GM18511 (cell line): Measurements from ENCODE around the gene PPFIBP1.
A peak's percentile ranks its signal among the peaks of the same experiment; 100 is the strongest.
"Not testable (repeated sequence)": the region's sequence is repeated elsewhere in the genome, so short reads cannot be mapped to it uniquely, and the experiment has no call there.

ENCODE experiments used
- ATAC-seq: cut with Tn5 transposase; IDR thresholded peaks from one replicate; pipeline ENCODE4 v1.9.1; 2021; ENCODE audit warnings: mild to moderate bottlenecking, moderate library complexity; ENCODE audit not compliant: unreplicated experiment

Gene PPFIBP1

DNA sequence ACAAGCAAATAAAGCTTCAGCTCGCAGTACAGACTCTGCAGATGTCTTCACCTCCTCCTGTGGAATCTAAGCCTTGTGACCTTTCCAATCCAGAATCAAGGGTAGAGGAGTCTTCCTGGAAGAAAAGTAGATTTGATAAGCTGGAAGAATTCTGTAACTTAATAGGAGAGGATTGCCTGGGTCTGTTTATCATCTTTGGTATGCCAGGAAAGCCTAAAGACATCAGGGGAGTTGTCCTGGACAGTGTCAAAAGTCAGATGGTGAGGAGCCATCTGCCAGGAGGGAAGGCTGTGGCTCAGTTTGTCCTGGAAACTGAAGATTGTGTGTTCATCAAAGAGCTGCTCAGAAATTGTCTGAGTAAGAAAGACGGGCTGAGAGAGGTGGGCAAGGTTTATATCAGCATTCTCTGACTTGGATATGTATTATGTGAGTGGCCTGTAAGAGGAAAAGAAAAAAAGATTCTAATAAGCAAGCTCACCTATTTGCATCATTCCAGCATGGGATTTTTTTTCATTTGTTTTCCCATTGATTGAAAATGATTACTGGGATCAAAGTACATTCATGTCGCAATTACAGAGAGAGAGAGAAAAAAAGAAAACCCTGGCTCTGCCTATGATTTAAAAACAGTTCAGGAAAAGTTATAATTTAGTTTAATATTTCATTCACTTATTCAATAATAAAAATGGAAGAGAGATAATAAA lies 173.0 kb downstream of the PPFIBP1 start:
- ATAC-seq = no peak

DNA sequence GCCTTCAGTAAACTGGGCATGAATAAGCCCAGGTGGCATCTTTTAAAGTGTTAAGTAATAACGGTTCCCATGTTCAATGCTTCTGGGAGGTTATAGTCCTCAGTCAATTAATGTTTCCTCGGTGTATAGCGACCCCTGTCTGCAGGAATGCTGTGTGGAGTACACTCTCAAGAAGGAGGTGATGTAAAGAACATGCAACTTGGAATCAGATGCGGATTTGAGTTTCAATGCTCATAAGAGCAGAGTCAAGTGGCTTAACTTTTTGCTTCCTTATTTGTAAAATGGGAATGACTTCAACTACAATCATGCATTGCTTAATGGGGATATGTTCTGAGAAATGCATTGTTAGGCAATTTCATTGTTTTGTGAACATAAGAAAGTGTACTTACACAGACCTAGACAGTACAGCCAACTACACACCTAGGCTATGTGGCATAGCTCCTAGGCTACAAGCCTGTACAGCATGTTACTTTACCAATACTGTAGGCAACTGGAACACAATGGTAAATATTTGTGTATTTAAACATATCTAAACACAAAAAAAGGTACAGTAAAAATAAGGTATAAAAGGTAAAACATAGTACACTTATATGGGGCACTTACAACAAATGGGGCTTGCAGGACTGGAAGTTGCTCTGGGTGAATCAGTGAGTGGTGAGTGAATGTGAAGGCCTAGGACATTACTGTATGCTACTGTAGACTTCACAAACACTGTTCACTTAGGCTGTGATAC lies 179.9 kb downstream of the PPFIBP1 start:
- ATAC-seq = peak; percentile 97

DNA sequence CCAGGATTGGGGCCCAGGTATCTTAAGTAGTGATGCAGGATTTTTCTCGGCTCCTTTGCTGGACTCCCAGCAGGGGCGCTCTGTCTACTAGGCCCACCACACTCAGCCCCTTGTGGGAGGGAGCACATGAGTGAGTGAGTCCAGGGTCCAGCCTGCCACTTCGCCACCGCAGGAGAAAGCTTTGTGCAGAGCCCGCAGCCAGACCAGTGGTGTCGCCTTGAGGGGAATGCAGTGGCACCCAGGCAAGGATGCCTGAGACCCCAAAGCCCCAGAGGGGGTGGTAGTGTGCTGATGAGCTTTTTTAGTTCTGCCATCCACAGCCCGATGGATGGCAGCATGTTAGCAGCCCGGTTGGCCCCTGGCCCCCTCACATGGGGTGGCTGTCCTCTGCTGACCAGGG lies 181.3 kb downstream of the PPFIBP1 start:
- no peak for ATAC-seq

DNA sequence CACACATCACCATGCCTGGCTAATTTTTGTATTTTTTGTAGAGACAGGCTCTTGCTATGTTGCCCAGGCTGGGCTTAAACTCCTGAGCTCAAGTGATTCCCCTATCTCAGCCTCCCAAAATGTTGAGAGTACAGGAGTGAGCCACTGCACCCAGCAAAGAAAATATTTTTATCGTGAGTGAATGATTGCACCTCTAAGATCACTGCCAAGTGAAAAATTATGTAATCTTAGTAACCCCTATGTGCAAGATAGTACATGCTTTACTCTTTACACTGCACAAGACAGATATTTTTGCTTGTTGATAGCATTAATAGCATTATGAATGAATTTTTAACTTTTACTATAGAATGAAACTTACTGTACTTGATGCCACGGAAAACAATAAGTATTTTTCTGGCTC lies 183.2 kb downstream of the PPFIBP1 start:
- no peak for ATAC-seq

DNA sequence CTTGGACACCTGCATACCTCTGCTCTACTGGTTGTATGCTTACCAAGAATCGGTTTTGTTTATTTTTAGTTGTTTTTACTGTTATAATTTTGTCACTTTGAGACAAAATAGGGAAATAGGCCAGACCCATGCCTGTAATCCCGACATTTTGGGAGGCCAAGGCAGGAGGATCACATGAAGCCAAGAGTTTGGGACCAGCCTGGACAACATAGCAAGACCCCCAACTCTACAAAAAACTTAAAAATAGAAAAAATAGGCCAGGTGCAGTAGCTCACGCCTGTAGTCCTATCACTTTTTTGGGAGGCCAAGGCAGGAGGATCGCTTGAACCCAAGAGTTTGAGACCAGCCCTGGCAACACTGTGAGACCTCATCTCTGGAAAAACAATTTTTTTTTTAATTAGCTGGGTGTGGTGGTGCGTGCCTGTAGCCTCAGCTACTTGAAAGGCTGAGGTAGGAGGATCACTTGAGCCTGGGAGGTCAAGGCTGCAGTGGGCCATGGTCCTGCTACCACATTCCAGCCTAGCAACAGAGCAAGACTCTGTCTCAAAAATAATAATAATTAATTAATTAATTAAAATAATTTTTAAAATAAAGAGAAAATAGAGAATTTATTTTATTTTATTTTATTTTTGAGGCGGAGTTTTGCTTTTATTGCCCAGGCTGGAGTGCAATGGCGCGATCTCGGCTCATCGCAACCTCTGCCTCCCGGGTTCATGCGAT lies 185.4 kb downstream of the PPFIBP1 start:
- no peak for ATAC-seq

DNA sequence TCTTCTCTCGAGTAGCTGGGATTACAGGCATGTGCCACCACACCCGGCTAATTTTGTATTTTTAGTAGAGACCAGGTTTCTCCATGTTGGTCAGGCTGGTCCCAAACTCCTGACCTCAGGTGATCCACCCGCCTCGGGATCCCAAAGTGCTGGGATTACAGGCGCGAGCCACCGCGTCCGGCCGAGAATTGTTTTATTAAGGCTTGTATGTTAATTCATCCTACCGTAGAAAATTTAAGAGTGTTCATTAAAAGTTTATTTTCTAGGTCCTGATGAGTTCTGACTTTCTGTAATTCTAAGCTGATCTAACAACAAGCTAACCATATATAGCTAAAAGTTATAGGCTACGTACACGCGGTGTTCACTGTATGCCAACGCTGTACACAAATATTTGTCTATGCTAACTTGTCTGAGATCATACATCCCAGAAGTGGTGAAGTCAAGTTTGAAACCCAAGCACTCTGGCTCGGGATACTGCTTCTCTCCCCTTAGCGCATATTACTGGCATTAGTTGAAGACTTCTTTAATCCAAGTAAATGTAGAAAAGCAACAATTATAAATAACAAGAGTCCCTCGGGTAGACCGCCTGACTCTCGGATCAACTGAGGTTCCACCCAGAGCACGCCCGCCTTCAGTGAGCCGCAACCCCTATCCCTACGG lies 186.1 kb downstream of the PPFIBP1 start:
- ATAC-seq = peak; percentile 51

DNA sequence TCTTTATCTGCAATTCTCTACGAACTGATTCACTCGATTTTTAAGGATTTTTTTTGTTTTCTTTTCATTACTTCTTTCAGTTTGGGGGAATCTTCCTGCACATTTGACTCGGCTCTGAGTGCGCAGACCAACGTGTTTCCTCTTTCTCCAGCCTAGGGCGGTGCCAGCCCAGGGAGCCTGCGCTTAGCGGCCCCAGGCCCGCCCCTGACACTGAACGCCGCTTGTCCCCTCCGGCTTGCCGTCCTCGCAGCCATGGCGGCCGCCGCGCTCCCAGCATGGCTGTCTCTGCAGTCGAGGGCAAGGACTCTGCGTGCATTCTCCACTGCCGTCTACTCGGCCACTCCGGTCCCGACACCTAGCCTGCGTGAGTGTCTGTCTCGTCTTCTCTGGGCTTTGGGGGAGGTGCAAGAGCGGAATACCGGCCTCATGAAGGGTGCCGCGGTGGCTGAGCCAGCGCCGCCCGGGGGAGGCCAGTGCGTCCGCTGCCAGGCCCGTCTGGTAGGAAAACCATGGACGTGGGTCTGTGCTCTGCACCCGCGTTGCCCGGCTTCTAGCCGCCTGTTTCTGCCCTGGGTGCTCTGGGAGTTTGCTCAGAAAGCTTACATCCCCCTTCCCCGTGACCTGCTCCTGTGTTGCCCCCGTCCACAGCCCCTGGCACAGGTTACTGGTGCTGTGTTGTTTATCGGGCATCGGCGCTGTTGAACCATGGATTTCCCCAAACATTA lies 186.7 kb downstream of the PPFIBP1 start, which contains the start of gene MRPS35:
TSS of gene MRPS35 (plus strand) at position 241 of the 725 bp plus-strand sequence. CDS start at position 253, 12 bp downstream.
- ATAC-seq = peak; percentile 97

DNA sequence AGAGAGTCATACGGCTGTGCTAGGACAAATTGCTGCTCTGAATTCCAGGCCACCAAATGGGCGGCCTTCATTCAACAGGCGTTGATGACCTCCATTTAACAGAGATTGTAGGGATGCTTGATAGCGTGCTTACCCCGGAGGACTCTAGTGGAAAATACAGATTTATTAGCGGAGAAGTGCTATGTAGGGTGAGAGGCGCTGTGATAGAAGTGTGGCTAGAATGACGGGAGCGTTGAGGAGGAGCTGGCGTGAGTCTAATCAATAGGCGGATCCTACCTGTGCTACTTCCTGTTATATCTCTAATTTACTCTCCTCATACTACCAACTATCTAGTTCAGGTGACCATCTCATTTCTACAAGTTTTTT lies 187.3 kb downstream of the PPFIBP1 start:
- peak; percentile 18 for ATAC-seq

DNA sequence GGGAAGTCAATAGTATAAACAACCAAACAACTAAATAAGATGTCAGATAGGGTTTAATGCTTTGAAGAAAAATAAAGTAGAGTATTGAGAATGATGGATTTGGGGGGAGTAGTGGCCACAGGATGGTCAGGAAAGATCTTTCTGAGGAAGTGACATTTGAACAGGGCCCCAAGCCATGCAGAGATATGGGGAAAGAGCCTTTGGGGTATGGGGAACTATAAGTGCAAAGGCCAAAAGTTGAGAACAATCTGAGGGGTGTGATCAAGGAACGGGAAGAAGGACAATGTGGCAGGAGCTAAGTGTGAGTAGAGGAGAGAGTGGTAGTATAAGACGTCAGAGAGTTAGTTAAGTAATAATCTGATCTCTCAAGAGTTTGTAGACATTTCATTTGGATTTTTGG lies 188.0 kb downstream of the PPFIBP1 start:
- ATAC-seq = no peak

DNA sequence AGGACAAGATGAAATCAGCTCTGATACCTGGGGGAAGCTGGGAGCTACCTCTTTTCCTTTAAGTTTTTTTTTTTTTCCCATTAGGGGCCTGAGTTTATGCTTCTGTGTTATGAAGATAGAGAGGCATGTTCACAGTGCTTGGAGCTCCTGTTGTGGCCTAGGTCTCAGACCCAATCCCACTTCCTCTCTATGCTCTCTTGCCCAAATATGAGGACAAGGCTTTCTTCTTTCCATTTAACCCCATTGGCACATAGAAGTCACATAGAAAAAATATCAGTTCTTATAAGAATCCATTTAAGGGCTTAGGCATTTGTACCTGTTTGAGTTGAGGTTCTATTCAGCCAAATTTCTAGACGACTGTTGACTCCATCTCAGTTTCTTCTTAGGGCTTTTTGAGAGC lies 199.2 kb downstream of the PPFIBP1 start:
- no peak for ATAC-seq

DNA sequence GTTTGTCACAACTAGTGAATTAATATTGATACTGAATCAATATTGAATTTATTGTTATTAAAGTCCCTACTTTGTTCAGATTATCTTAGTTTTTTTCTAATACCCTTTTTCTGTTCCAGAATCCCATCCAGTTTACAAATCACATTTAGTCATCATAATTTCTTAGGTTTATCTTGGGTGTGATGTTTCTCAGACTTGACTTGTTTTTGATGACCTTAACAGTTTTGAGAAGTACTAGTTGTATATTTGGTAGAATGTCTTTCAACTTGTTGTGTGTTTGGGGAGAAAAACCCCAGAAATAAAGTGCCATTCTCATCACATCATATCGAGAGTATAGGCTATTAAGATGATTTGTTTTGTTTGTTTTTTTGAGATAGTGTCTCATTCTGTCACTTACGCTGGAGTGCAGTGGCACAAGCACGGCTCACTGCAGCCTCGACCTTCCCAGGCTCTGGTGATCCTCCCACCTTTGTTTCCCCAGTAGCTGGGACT lies 206.1 kb downstream of the PPFIBP1 start:
- ATAC-seq = no peak

DNA sequence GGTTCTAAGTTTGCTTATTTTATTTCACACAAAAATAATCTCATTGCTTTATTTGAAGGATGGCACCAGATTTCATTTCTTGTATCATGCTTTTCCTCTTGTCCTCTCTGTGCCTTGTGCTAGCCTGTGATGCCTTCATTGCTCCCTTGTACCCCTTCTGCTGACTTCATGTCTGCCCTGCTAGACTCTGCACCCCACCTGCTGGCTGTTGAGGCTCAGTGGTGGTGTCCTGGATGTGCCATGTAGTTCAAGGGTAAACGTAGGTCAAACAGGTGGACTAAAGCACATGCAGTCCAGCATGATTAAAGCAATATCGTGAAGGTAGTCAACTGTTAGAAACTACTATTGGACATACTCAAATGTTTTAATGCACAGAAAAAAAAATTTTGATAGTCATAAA lies 208.3 kb downstream of the PPFIBP1 start:
- ATAC-seq = no peak

DNA sequence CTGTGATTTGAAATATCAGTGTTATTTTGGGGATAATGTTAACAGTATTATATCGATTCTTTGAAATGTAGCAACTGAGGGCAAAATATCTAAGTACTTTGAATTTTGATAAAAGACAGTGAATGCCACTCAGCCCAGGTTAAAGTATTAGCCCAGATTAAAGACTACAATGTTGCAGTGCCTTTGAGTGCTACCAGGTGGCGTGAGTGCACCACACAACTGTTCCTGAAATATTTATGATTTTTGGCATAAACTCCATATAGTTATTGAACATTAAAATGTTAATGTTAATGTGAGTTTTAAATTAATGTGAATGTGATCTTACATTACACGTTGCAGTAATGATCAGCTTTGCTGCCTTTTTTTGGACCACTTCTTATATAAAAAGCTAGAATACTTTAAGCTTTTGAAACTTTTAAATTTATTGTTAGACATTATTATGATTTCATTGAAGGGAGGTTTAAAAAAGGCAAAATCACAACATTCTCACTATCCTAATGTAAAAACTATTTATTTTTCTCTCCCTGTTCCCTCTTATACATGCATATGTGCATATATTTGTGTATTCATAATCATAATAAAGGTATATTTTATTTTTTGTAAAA lies 209.1 kb downstream of the PPFIBP1 start:
- no peak for ATAC-seq

DNA sequence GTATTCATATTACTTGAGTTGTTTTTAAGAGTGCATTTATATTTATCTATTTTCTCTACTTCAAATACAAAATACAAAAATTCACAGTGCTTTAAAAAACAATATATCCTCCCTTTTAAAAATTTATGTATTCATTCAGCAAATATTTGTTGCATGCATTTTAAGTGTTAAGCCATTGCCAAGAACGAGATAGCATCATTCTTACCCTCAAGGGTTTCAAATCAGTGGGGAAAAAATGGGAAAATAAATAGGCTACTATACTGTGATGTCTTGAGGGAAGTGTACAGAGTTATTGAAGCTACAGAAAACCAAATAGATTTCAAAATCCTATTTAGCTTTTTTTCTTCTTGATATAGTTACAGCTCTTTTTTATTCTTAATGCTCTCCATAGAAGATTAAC lies 209.8 kb downstream of the PPFIBP1 start:
- no peak for ATAC-seq

DNA sequence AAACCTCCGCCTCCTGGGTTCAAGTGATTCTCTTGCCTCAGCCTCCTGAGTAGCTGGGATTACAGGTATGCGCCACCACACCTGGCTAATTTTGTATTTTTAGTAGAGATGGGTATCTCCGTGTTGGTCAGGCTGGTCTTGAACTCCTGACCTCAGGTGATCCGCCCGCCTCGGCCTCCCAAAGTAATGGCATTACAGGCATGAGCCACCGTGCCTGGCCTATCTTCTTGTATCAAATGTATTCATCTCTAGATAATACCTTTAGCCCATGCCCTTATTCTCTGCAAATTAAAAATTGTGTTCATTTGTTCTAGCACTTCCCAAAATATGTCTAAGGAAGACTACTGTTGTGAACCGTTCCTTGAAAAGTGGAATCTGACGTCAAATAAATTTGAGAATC lies 210.3 kb downstream of the PPFIBP1 start:
- not testable (repeated sequence) for ATAC-seq

DNA sequence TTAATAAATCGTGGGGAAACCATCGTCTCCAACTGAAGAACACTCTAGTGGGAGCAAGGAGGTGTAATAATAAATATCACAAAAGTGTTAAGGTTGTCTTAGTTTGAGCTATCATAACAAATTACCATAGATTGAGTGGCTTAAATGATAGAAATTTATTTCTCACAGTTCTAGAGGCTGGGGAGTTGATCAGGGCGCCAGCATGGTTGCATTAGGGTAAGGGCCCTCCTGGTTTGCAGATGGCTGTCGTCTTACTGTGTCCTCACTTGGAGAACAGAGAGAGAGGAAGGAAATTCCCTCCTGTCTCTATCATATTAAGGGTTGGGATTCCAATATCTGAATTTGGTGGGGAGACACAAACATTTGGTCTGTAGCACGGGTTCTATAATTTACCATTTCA lies 219.6 kb downstream of the PPFIBP1 start:
- ATAC-seq = no peak
